Activated naive CD8-positive, alpha-beta T cell treated with anti-CD3 and anti-CD28 coated beads, Interleukin-2, amount 50 U/mL, for 24 hours (primary cell): Measurements from ENCODE around the gene MCHR2.

Experiments used
- ATAC-seq: fragments of 150-1000 bp; cut with Tn5 transposase; one replicate; pipeline ENCODE4 v1.10.0; 2021
- DNase-seq: peaks from one replicate; pipeline ENCODE4 v3.0.0; 2021
- H3K27ac Mint-ChIP-seq: one replicate; pipeline ENCODE4 v1.8.0; 2021; ENCODE audit warnings: mild to moderate bottlenecking, mixed read lengths
- H3K27me3 Mint-ChIP-seq: one replicate; pipeline ENCODE4 v1.8.0; 2021; ENCODE audit warnings: mixed read lengths
- H3K36me3 Mint-ChIP-seq: one replicate; pipeline ENCODE4 v1.8.0; 2021; ENCODE audit warnings: low read depth, mixed read lengths
- H3K4me1 Mint-ChIP-seq: one replicate; pipeline ENCODE4 v1.8.0; 2021; ENCODE audit warnings: mixed read lengths
- H3K4me3 Mint-ChIP-seq: one replicate; pipeline ENCODE4 v1.8.0; 2021; ENCODE audit warnings: mild to moderate bottlenecking, moderate library complexity, mixed read lengths
- H3K9me3 Mint-ChIP-seq: one replicate; pipeline ENCODE4 v1.8.0; 2021; ENCODE audit warnings: mixed read lengths

The MCHR2 gene

GRCh38 chr6:99951016-99951805, 42.8 kb downstream of the MCHR2 start:
- DNase-seq: no peak
- Mint-ChIP-seq H3K4me1 (no peaks in the 10 kb centered on the region), H3K4me3 (no peak overlapping the region), H3K36me3 (no peaks in the 10 kb centered on the region), H3K27me3 (no peaks in the 10 kb centered on the region), H3K27ac (no peak overlapping the region), H3K9me3 (no peaks in the 10 kb centered on the region)
- ATAC-seq: no peak

GRCh38 chr6:99946005-99946404, 48.0 kb downstream of the MCHR2 start:
- DNase-seq: no peak
- H3K4me1 Mint-ChIP-seq: no peaks in the 10 kb centered on the region
- no peaks in the 10 kb centered on the region for H3K36me3 Mint-ChIP-seq

GRCh38 chr6:99943846-99944245, 50.2 kb downstream of the MCHR2 start:
- Mint-ChIP-seq H3K27ac (no peak overlapping the region), H3K4me3 (no peak overlapping the region), H3K4me1 (no peaks in the 10 kb centered on the region), H3K36me3 (no peaks in the 10 kb centered on the region), H3K9me3 (no peaks in the 10 kb centered on the region), H3K27me3 (peaks cover 12% of the 10 kb centered on the region)
- ATAC-seq (no peak), DNase-seq (no peak)

More at GRCh38 chr6:99946005-99946404, 48.0 kb downstream of the MCHR2 start:
- ATAC-seq: no peak
- Mint-ChIP-seq H3K27ac (no peak overlapping the region), H3K9me3 (no peaks in the 10 kb centered on the region), H3K27me3 (peaks cover 11% of the 10 kb centered on the region), H3K4me3 (no peak overlapping the region)

GRCh38 chr6:99940582-99940981, 53.4 kb downstream of the MCHR2 start:
- Mint-ChIP-seq H3K27ac (no peak overlapping the region), H3K27me3 (peaks cover 10% of the 10 kb centered on the region), H3K9me3 (no peaks in the 10 kb centered on the region), H3K4me1 (no peaks in the 10 kb centered on the region), H3K36me3 (no peaks in the 10 kb centered on the region), H3K4me3 (no peak overlapping the region)
- no peak for DNase-seq
- no peak for ATAC-seq

GRCh38 chr6:99933129-99933528, 60.9 kb downstream of the MCHR2 start:
- H3K27me3 Mint-ChIP-seq: peaks cover 5% of the 10 kb centered on the region
- no peaks in the 10 kb centered on the region for H3K4me1 Mint-ChIP-seq
- H3K9me3 Mint-ChIP-seq: peaks cover 4% of the 10 kb centered on the region
- no peak for ATAC-seq
- H3K36me3 Mint-ChIP-seq: no peaks in the 10 kb centered on the region
- no peak for DNase-seq
- H3K27ac Mint-ChIP-seq: no peak overlapping the region
- no peak overlapping the region for H3K4me3 Mint-ChIP-seq

GRCh38 chr6:99912657-99913056, 81.4 kb downstream of the MCHR2 start:
- Mint-ChIP-seq H3K36me3 (no peaks in the 10 kb centered on the region), H3K27me3 (peaks cover 4% of the 10 kb centered on the region), H3K4me3 (no peak overlapping the region), H3K27ac (no peak overlapping the region), H3K4me1 (no peaks in the 10 kb centered on the region), H3K9me3 (no peaks in the 10 kb centered on the region)
- ATAC-seq (no peak), DNase-seq (no peak)

GRCh38 chr6:99905209-99906106, 88.6 kb downstream of the MCHR2 start:
- DNase-seq (no peak), ATAC-seq (no peak)
- no peaks in the 10 kb centered on the region for H3K4me1 Mint-ChIP-seq
- H3K27me3 Mint-ChIP-seq: peaks cover 7% of the 10 kb centered on the region
- H3K4me3 Mint-ChIP-seq: no peak overlapping the region
- no peaks in the 10 kb centered on the region for H3K36me3 Mint-ChIP-seq
- no peak overlapping the region for H3K27ac Mint-ChIP-seq
- H3K9me3 Mint-ChIP-seq: no peaks in the 10 kb centered on the region

GRCh38 chr6:99901596-99902384, 92.2 kb downstream of the MCHR2 start:
- DNase-seq: no peak
- H3K27me3 Mint-ChIP-seq: peaks cover 2% of the 10 kb centered on the region
- H3K4me1 Mint-ChIP-seq: no peaks in the 10 kb centered on the region
- no peaks in the 10 kb centered on the region for H3K9me3 Mint-ChIP-seq
- no peak overlapping the region for H3K4me3 Mint-ChIP-seq
- H3K36me3 Mint-ChIP-seq: no peaks in the 10 kb centered on the region
- ATAC-seq: no peak
- H3K27ac Mint-ChIP-seq: no peak overlapping the region

GRCh38 chr6:99894815-99895214, 99.2 kb downstream of the MCHR2 start:
- Mint-ChIP-seq H3K36me3 (no peaks in the 10 kb centered on the region), H3K27ac (no peak overlapping the region), H3K27me3 (no peaks in the 10 kb centered on the region), H3K9me3 (no peaks in the 10 kb centered on the region), H3K4me1 (no peaks in the 10 kb centered on the region), H3K4me3 (no peak overlapping the region)
- DNase-seq: no peak
- ATAC-seq: no peak

- Mint-ChIP-seq H3K36me3 (no peaks in the 10 kb centered on the region), H3K4me1 (peaks cover 7% of the 10 kb centered on the region)
Observed at GRCh38 chr6:99887066-99887465, 107.0 kb downstream of the MCHR2 start.

GRCh38 chr6:99885051-99885450, 109.0 kb downstream of the MCHR2 start:
- DNase-seq (no peak), ATAC-seq (no peak)
- Mint-ChIP-seq H3K36me3 (no peaks in the 10 kb centered on the region), H3K4me1 (peaks cover 10% of the 10 kb centered on the region), H3K9me3 (no peaks in the 10 kb centered on the region), H3K27ac (no peak overlapping the region), H3K27me3 (no peaks in the 10 kb centered on the region), H3K4me3 (no peak overlapping the region)

More at GRCh38 chr6:99887066-99887465, 107.0 kb downstream of the MCHR2 start:
- DNase-seq (no peak), ATAC-seq (no peak)
- Mint-ChIP-seq H3K27ac (no peak overlapping the region), H3K4me3 (no peak overlapping the region), H3K9me3 (no peaks in the 10 kb centered on the region), H3K27me3 (no peaks in the 10 kb centered on the region)

GRCh38 chr6:99882128-99882702, 111.8 kb downstream of the MCHR2 start:
- Mint-ChIP-seq H3K27me3 (peaks cover 2% of the 10 kb centered on the region), H3K9me3 (no peaks in the 10 kb centered on the region), H3K4me1 (peaks cover 10% of the 10 kb centered on the region), H3K4me3 (no peak overlapping the region), H3K27ac (no peak overlapping the region), H3K36me3 (no peaks in the 10 kb centered on the region)
- ATAC-seq: no peak
- no peak for DNase-seq

GRCh38 chr6:99879431-99879830, 114.6 kb downstream of the MCHR2 start:
- Mint-ChIP-seq H3K4me1 (peaks cover 10% of the 10 kb centered on the region), H3K9me3 (no peaks in the 10 kb centered on the region), H3K4me3 (no peak overlapping the region), H3K36me3 (no peaks in the 10 kb centered on the region), H3K27me3 (peaks cover 2% of the 10 kb centered on the region), H3K27ac (no peak overlapping the region)
- DNase-seq (no peak), ATAC-seq (no peak)

GRCh38 chr6:99875068-99875467, 119.0 kb downstream of the MCHR2 start:
- Mint-ChIP-seq H3K36me3 (no peaks in the 10 kb centered on the region), H3K27me3 (peaks cover 12% of the 10 kb centered on the region), H3K9me3 (no peaks in the 10 kb centered on the region), H3K4me1 (no peaks in the 10 kb centered on the region), H3K4me3 (no peak overlapping the region), H3K27ac (no peak overlapping the region)
- no peak for ATAC-seq
- no peak for DNase-seq
